GM23338 (cell line): ENCODE results near the gene SNTG2.

Source experiments
- CREB1 ChIP-seq: fragments of 250-450 bp; sonication (Bioruptor Pico); IDR thresholded peaks from 2 replicates; pipeline ENCODE4 v1.5.0; 2020; ENCODE audit warnings: low read depth, mild to moderate bottlenecking, moderate library complexity
- CTCF ChIP-seq, 2 experiments: fragments of 200-600 bp in 1 of 2; sonication (generic) in 1 of 2; conservative IDR thresholded peaks; 2 replicates each; pipeline versions ENCODE4 v1.5.1 to v1.6.1; 2016 to 2017; ENCODE audit warnings: antibody characterized with exemption in 2 of 2, low read depth in 2 of 2, mild to moderate bottlenecking in 2 of 2, moderate library complexity in 1 of 2
- ETS1 ChIP-seq: IDR thresholded peaks from 2 replicates; pipeline ENCODE4 v1.6.1; 2016; ENCODE audit warnings: antibody characterized with exemption
- EZH2 ChIP-seq: fragments of 200-600 bp; sonication (generic); IDR thresholded peaks from one replicate; pipeline ENCODE4 v1.8.0; 2017; ENCODE audit warnings: antibody characterized with exemption, mild to moderate bottlenecking, low read depth; ENCODE audit not compliant: unreplicated experiment
- EZH2phosphoT487 ChIP-seq: fragments of 200-600 bp; sonication (generic); IDR thresholded peaks from one replicate; pipeline ENCODE4 v1.8.1; 2018; ENCODE audit warnings: antibody characterized with exemption; ENCODE audit not compliant: unreplicated experiment
- JUNB ChIP-seq: IDR thresholded peaks from one replicate; pipeline ENCODE4 v1.6.1; 2016; ENCODE audit warnings: antibody characterized with exemption; ENCODE audit not compliant: unreplicated experiment
- NANOG ChIP-seq: IDR thresholded peaks from 2 replicates; pipeline ENCODE4 v1.6.1; 2016; ENCODE audit warnings: antibody characterized with exemption, borderline replicate concordance
- POLR2AphosphoS5 ChIP-seq: IDR thresholded peaks from 2 replicates; pipeline ENCODE4 v1.6.1; 2016; ENCODE audit warnings: antibody characterized with exemption, low read depth
- REST ChIP-seq: IDR thresholded peaks from one replicate; pipeline ENCODE4 v1.6.1; 2018; ENCODE audit warnings: antibody characterized with exemption; ENCODE audit not compliant: unreplicated experiment
- ZNF114 ChIP-seq: fragments of 250-450 bp; sonication (Bioruptor Pico); IDR thresholded peaks from 2 replicates; pipeline ENCODE4 v1.5.0; 2020; ENCODE audit warnings: mild to moderate bottlenecking, moderate library complexity
- ZNF331 ChIP-seq: fragments of 250-450 bp; sonication (Bioruptor Pico); IDR thresholded peaks from 2 replicates; pipeline ENCODE4 v1.5.0; 2020; ENCODE audit warnings: low read depth, mild to moderate bottlenecking, moderate library complexity
- ZNF462 ChIP-seq: fragments of 250-450 bp; sonication (Bioruptor Pico); IDR thresholded peaks from 2 replicates; pipeline ENCODE4 v1.5.0; 2020; ENCODE audit warnings: mild to moderate bottlenecking, moderate library complexity

GRCh38 chr2:903223-903900 is 47.3 kb upstream of the SNTG2 start:
- TF ChIP-seq CTCF (conservative IDR thresholded peaks at IDR 0.05; ENCODE audit: low read depth in 2 of 2): peak in 1 of 2 experiments; percentile 62; a peak in 2 of 4 replicates
- no peak for TF ChIP-seq EZH2
- no peak for TF ChIP-seq POLR2AphosphoS5
- TF ChIP-seq EZH2phosphoT487: no peak
- TF ChIP-seq REST: no peak
- no peak for TF ChIP-seq ETS1
- no peak for TF ChIP-seq ZNF331 (CRISPR knock-in tag)
- TF ChIP-seq CREB1: no peak
- no peak for TF ChIP-seq JUNB
- no peak for TF ChIP-seq ZNF462 (CRISPR knock-in tag)
- TF ChIP-seq NANOG: no peak
- TF ChIP-seq ZNF114: no peak
